ENCODE measurements around the gene RRP15. TPM values are rescaled to one million over a fixed set of nuclear protein-coding genes. Genes with fewer than 3 reads are reported as not detected.

RRP15 gene
- polyA plus RNA-seq, 3 donors: 0.81 to 7.6 (median 4.6) TPM

DNA sequence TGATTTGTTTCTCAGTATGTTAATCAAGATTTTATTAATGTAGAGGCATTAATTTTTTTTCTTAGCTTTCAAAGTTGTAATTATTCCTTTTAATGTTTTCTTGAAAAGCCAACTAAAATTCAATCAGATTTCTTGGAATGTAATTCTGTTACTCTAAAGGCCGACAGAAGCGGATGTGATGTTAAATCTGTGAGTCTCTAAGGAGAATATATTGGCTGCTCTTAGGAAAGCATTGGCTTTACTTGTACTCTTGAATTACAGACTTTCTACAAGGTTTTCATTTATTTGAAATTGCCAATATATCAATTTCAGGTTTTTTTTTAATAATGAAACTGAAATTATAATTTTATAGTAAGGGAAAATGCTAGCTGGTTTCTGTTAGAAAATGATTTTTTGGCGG is 29.2 kb downstream of the RRP15 start:
- no peaks in the 10 kb centered on the region for H4K20me1 ChIP-seq (ENCODE audit: insufficient read depth, low read length)
- H3K4me3 Mint-ChIP-seq: no peak overlapping the region
- peaks cover 0 to 3% (median 2%) of the 10 kb centered on the region in 7 donors for H3K9me3 Mint-ChIP-seq
- no CpG with 5 or more reads among the region's 3 CpGs for WGBS (ENCODE audit: insufficient coverage)
- TF ChIP-seq, protein P1, sequence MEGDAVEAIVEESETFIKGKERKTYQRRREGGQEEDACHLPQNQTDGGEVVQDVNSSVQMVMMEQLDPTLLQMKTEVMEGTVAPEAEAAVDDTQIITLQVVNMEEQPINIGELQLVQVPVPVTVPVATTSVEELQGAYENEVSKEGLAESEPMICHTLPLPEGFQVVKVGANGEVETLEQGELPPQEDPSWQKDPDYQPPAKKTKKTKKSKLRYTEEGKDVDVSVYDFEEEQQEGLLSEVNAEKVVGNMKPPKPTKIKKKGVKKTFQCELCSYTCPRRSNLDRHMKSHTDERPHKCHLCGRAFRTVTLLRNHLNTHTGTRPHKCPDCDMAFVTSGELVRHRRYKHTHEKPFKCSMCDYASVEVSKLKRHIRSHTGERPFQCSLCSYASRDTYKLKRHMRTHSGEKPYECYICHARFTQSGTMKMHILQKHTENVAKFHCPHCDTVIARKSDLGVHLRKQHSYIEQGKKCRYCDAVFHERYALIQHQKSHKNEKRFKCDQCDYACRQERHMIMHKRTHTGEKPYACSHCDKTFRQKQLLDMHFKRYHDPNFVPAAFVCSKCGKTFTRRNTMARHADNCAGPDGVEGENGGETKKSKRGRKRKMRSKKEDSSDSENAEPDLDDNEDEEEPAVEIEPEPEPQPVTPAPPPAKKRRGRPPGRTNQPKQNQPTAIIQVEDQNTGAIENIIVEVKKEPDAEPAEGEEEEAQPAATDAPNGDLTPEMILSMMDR (IDR thresholded peaks at IDR 0.05): no peak
- no peak overlapping the region for H2AFZ ChIP-seq (ENCODE audit: insufficient read depth, low read depth, low read length, poor library complexity, severe bottlenecking)
- no peaks in the 10 kb centered on the region for H3K27me3 ChIP-seq (ENCODE audit: control insufficient read depth in 2 of 2, insufficient read depth in 2 of 2, low read length in 2 of 2)
- H3K4me2 ChIP-seq (replicated peaks; ENCODE audit: extremely low read depth, low read length, poor library complexity, severe bottlenecking): no peak overlapping the region
- H3K27ac Mint-ChIP-seq: no peak overlapping the region
- H3K27ac ChIP-seq (ENCODE audit: low read depth in 1 of 2, low read length in 2 of 2): no peak overlapping the region
- no peaks in the 10 kb centered on the region for H3K4me1 Mint-ChIP-seq
- H3K79me2 ChIP-seq (ENCODE audit: insufficient read depth, low read length): no peaks in the 10 kb centered on the region
- H3K4me1 ChIP-seq (ENCODE audit: control insufficient read depth in 1 of 2, insufficient read depth in 2 of 2, low read length in 2 of 2): no peaks in the 10 kb centered on the region
- intact Hi-C loops (cut with micrococcal nuclease): no loop called here
- H3K9ac ChIP-seq (ENCODE audit: insufficient read depth, low read length, poor library complexity, severe bottlenecking): no peak overlapping the region
- H3K9me3 ChIP-seq (replicated peaks in 1 of 2; ENCODE audit: control insufficient read depth in 1 of 2, insufficient read depth in 1 of 2, low read length in 2 of 2): no peaks in the 10 kb centered on the region
- no peak for DNase-seq
- H3K27me3 Mint-ChIP-seq (ENCODE audit: low read depth in 3 of 3): no peaks in the 10 kb centered on the region
- no peak overlapping the region for H3K4me3 ChIP-seq (replicated peaks in 1 of 3; ENCODE audit: low read depth in 2 of 3, low read length in 3 of 3)
- H3K36me3 ChIP-seq (replicated peaks in 1 of 2; ENCODE audit: control insufficient read depth in 1 of 2, insufficient read depth in 2 of 2, low read length in 2 of 2): peaks cover 0 to 6% of the 10 kb centered on the region in 2 donors
- peaks cover 18 to 36% of the 10 kb centered on the region in 2 donors for H3K36me3 Mint-ChIP-seq

DNA sequence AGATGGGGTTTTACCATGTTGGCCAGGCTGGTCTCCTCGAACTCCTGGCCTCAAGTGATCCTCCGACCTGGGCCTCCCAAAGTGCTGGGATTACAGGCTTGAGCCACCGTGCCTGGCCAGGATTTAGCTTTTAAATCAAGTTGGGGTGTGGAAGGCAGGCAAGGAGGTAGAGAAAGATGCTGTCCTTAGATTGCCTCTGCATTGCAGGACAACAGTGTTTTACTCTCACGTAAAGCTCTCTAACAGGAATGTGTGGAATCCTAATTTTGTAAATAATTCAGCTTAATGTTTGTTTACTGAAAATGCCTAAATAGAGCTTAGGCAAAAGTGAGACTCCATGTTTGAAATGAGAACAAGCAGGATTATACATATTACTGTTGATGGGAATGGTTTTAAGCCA is 30.5 kb downstream of the RRP15 start:
- H3K79me2 ChIP-seq (ENCODE audit: insufficient read depth, low read length): no peaks in the 10 kb centered on the region
- intact Hi-C loops (cut with micrococcal nuclease): no loop called here
- TF ChIP-seq, protein P1 (IDR thresholded peaks at IDR 0.05): no peak
- H3K27me3 Mint-ChIP-seq (ENCODE audit: low read depth in 3 of 3): no peaks in the 10 kb centered on the region
- no peak for DNase-seq
- H3K27ac ChIP-seq (ENCODE audit: low read depth in 1 of 2, low read length in 2 of 2): no peak overlapping the region
- H3K36me3 Mint-ChIP-seq: peaks cover 19 to 41% of the 10 kb centered on the region in 2 donors
- H3K4me3 ChIP-seq (replicated peaks in 1 of 3; ENCODE audit: low read depth in 2 of 3, low read length in 3 of 3): no peak overlapping the region
- 97% methylated on average over 4 of the region's 4 CpGs for WGBS (ENCODE audit: insufficient coverage)
- H4K20me1 ChIP-seq (ENCODE audit: insufficient read depth, low read length): no peaks in the 10 kb centered on the region
- peaks cover 0 to 3% (median 2%) of the 10 kb centered on the region in 7 donors for H3K9me3 Mint-ChIP-seq
- peaks cover 0 to 5% of the 10 kb centered on the region in 2 donors for H3K36me3 ChIP-seq (replicated peaks in 1 of 2; ENCODE audit: control insufficient read depth in 1 of 2, insufficient read depth in 2 of 2, low read length in 2 of 2)
- H3K4me2 ChIP-seq (replicated peaks; ENCODE audit: extremely low read depth, low read length, poor library complexity, severe bottlenecking): no peak overlapping the region
- H3K27me3 ChIP-seq (ENCODE audit: control insufficient read depth in 2 of 2, insufficient read depth in 2 of 2, low read length in 2 of 2): no peaks in the 10 kb centered on the region
- no peaks in the 10 kb centered on the region for H3K4me1 ChIP-seq (ENCODE audit: control insufficient read depth in 1 of 2, insufficient read depth in 2 of 2, low read length in 2 of 2)
- no peak overlapping the region for H3K4me3 Mint-ChIP-seq
- no peak overlapping the region for H3K9ac ChIP-seq (ENCODE audit: insufficient read depth, low read length, poor library complexity, severe bottlenecking)
- no peaks in the 10 kb centered on the region for H3K9me3 ChIP-seq (replicated peaks in 1 of 2; ENCODE audit: control insufficient read depth in 1 of 2, insufficient read depth in 1 of 2, low read length in 2 of 2)
- H3K4me1 Mint-ChIP-seq: no peaks in the 10 kb centered on the region
- H3K27ac Mint-ChIP-seq: no peak overlapping the region
- no peak overlapping the region for H2AFZ ChIP-seq (ENCODE audit: insufficient read depth, low read depth, low read length, poor library complexity, severe bottlenecking)

Measured in CD14-positive monocyte (primary cell).